Esophagus squamous epithelium (tissue), 4 donors: ENCODE results near the gene ZFP36L1.

ENCODE experiments used
- CTCF ChIP-seq, 6 experiments: fragments of 450-650 bp in 4 of 6; fragments of 200-600 bp in 2 of 6; sonication (generic) in 2 of 6; IDR thresholded peaks; one replicate each; pipeline ENCODE4 v1.5.1; 2016 to 2019; ENCODE audit warnings: antibody characterized with exemption in 6 of 6, mild to moderate bottlenecking in 4 of 6, moderate library complexity in 4 of 6
- POLR2A ChIP-seq, 4 donors: fragments of 450-650 bp; IDR thresholded peaks; one replicate each; pipeline ENCODE4 v1.6.1; 2017; ENCODE audit warnings: antibody characterized with exemption in 4 of 4, mild to moderate bottlenecking in 4 of 4, moderate library complexity in 3 of 4

- no peak for TF ChIP-seq POLR2A (IDR thresholded peaks at IDR 0.05)
- no peak for TF ChIP-seq CTCF (IDR thresholded peaks at IDR 0.05)
Measured at GRCh38 chr14:68836082-68836481, 43.2 kb upstream of the ZFP36L1 start.
